ENCODE results near the gene HHIPL1. TPM values are rescaled to one million over a fixed set of nuclear protein-coding genes. Genes with fewer than 3 reads are reported as not detected.

The HHIPL1 gene
- total RNA-seq, 3 donors from 2014 or later = 0.26 to 3.2 (median 1.1) TPM

- H3K4me1 ChIP-seq (ENCODE audit: low read depth) = no peaks in the 10 kb centered on the region
- no peak overlapping the region for H3K4me3 ChIP-seq
- TF ChIP-seq CTCF (IDR thresholded peaks at IDR 0.05) = no peak
- ATAC-seq (no peak), DNase-seq (no peak)
- intact Hi-C loops (cut with DNase I, micrococcal nuclease) = loop anchor here in 1 of 2 donors (5.0 kb wide), 1 partner anchor 161 kb away; no protein-coding TSS in a partner anchor
- no peaks in the 10 kb centered on the region for H3K9me3 ChIP-seq
- H3K36me3 ChIP-seq (ENCODE audit: low read depth) = no peaks in the 10 kb centered on the region
These were observed 81.0 kb downstream of the HHIPL1 start for GRCh38 chr14:99725774-99726537.

- no peak for ATAC-seq
- intact Hi-C loops (cut with DNase I, micrococcal nuclease) = loop anchor here in 1 of 2 donors (5.0 kb wide), 1 partner anchor 161 kb away; no protein-coding TSS in a partner anchor
- H3K4me1 ChIP-seq (ENCODE audit: low read depth) = no peaks in the 10 kb centered on the region
- H3K4me3 ChIP-seq = no peak overlapping the region
- no peak for DNase-seq
- TF ChIP-seq CTCF (IDR thresholded peaks at IDR 0.05) = no peak
- H3K9me3 ChIP-seq = no peaks in the 10 kb centered on the region
- no peaks in the 10 kb centered on the region for H3K36me3 ChIP-seq (ENCODE audit: low read depth)
These were observed 81.7 kb downstream of the HHIPL1 start for GRCh38 chr14:99726538-99727095.

- no peak for ATAC-seq
- no peak for TF ChIP-seq CTCF (IDR thresholded peaks at IDR 0.05)
- no peak for DNase-seq
- Histone ChIP-seq H3K4me3 (no peak overlapping the region), H3K4me1 (ENCODE audit: low read depth) (no peaks in the 10 kb centered on the region), H3K36me3 (ENCODE audit: low read depth) (no peaks in the 10 kb centered on the region), H3K9me3 (no peaks in the 10 kb centered on the region)
- intact Hi-C loops (cut with DNase I, micrococcal nuclease) = loop anchor here in 1 of 2 donors (5.0 kb wide), 1 partner anchor 160 kb away; no protein-coding TSS in a partner anchor
These were observed 82.4 kb downstream of the HHIPL1 start for GRCh38 chr14:99727096-99727870.

- no peak for TF ChIP-seq CTCF (IDR thresholded peaks at IDR 0.05)
- no peaks in the 10 kb centered on the region for H3K9me3 ChIP-seq
- DNase-seq (no peak), ATAC-seq (no peak)
- no peaks in the 10 kb centered on the region for H3K36me3 ChIP-seq (ENCODE audit: low read depth)
- H3K4me1 ChIP-seq (ENCODE audit: low read depth) = no peaks in the 10 kb centered on the region
- intact Hi-C loops (cut with DNase I, micrococcal nuclease) = loop anchor here in 1 of 2 donors (5.0 kb wide), 1 partner anchor 159 kb away; no protein-coding TSS in a partner anchor
- H3K4me3 ChIP-seq = no peak overlapping the region
These were observed 83.4 kb downstream of the HHIPL1 start for GRCh38 chr14:99728231-99728920.

GRCh38 chr14:99728981-99729451 is 84.1 kb downstream of the HHIPL1 start:
- intact Hi-C loops (cut with DNase I, micrococcal nuclease) = loop anchor here in 1 of 2 donors (5.0 kb wide), 1 partner anchor 158 kb away; no protein-coding TSS in a partner anchor
- Histone ChIP-seq H3K4me3 (no peak overlapping the region), H3K4me1 (ENCODE audit: low read depth) (no peaks in the 10 kb centered on the region), H3K9me3 (no peaks in the 10 kb centered on the region), H3K36me3 (ENCODE audit: low read depth) (no peaks in the 10 kb centered on the region)
- ATAC-seq (no peak), DNase-seq (no peak)
- no peak for TF ChIP-seq CTCF (IDR thresholded peaks at IDR 0.05)
